NCI-H524 (cell line): Measurements from ENCODE around the gene APOA1.

Source experiments
- DNase-seq, 2 experiments: peaks; one replicate each; lab custom pipeline; 2025; lab: John Stamatoyannopoulos, UW

APOA1 gene

DNA sequence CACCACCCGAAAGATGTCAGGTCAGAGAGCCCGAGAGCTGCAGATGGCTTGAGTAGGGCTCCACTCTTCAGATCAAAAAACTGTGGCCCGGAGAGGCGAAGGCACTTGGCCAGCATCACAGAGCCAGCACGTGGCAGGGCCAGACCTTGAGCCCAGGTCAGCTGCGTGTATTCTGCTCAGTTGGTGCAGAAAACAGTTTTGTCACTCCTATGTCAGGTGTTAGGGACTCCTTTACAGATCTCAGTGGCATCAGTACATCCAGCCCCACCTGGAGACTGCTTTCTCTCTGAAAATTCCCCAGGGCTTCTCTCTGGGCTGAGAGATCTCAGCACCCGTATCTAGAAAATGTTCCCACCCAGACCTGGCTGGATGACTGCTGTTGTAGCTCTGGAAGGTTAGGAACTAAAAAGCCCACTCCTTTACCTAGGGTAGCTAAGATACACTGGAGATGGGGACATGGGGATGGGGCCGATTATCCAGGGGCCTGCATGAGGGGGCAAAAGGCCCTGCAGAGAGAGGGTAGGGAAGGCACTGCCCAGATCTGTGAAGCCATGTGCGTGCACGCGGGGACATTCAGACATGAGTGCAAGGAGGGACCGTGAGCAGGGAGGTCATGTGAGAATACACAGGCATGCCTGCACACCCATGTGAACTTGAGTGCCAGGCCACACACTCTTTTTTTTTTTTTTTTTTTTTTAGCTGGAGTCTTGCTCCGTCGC, 3.4 kb downstream of the APOA1 start:
- DNase-seq, result no peak

DNA sequence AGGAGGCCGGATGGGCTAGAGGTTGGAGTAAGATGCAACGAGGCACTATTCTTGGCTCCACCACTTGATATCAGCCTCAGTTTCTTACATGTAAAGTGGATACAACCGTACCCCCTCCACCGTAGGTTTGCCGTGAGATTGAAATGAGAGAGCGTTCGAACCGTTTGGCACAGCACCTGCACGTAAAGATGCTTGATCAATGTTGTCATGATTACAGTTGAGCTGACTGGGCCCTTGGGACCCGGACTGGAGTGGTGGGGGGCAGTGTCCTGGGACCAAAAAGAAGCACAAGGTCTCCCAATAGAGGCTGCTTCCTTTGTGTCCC, 4.0 kb downstream of the APOA1 start:
- no peak for DNase-seq

DNA sequence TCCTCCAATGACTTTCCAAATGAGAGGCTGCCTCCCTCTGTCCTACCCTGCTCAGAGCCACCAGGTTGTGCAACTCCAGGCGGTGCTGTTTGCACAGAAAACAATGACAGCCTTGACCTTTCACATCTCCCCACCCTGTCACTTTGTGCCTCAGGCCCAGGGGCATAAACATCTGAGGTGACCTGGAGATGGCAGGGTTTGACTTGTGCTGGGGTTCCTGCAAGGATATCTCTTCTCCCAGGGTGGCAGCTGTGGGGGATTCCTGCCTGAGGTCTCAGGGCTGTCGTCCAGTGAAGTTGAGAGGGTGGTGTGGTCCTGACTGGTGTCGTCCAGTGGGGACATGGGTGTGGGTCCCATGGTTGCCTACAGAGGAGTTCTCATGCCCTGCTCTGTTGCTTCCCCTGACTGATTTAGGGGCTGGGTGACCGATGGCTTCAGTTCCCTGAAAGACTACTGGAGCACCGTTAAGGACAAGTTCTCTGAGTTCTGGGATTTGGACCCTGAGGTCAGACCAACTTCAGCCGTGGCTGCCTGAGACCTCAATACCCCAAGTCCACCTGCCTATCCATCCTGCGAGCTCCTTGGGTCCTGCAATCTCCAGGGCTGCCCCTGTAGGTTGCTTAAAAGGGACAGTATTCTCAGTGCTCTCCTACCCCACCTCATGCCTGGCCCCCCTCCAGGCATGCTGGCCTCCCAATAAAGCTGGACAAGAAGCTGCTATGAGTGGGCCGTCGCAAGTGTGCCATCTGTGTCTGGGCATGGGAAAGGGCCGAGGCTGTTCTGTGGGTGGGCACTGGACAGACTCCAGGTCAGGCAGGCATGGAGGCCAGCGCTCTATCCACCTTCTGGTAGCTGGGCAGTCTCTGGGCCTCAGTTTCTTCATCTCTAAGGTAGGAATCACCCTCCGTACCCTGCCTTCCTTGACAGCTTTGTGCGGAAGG, 4.8 kb downstream of the APOA1 start:
- DNase-seq, result no peak

DNA sequence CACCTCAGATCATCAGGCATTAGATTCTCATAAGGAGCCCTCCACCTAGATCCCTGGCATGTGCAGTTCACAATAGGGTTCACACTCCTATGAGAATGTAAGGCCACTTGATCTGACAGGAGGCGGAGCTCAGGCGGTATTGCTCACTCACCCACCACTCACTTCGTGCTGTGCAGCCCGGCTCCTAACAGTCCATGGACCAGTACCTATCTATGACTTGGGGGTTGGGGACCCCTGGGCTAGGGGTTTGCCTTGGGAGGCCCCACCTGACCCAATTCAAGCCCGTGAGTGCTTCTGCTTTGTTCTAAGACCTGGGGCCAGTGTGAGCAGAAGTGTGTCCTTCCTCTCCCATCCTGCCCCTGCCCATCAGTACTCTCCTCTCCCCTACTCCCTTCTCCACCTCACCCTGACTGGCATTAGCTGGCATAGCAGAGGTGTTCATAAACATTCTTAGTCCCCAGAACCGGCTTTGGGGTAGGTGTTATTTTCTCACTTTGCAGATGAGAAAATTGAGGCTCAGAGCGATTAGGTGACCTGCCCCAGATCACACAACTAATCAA, 5.6 kb downstream of the APOA1 start:
- no peak for DNase-seq

DNA sequence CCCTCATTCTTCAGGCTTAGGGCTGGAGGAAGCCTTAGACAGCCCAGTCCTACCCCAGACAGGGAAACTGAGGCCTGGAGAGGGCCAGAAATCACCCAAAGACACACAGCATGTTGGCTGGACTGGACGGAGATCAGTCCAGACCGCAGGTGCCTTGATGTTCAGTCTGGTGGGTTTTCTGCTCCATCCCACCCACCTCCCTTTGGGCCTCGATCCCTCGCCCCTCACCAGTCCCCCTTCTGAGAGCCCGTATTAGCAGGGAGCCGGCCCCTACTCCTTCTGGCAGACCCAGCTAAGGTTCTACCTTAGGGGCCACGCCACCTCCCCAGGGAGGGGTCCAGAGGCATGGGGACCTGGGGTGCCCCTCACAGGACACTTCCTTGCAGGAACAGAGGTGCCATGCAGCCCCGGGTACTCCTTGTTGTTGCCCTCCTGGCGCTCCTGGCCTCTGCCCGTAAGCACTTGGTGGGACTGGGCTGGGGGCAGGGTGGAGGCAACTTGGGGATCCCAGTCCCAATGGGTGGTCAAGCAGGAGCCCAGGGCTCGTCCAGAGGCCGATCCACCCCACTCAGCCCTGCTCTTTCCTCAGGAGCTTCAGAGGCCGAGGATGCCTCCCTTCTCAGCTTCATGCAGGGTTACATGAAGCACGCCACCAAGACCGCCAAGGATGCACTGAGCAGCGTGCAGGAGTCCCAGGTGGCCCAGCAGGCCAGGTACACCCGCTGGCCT, 7.1 kb downstream of the APOA1 start:
- DNase-seq, result no peak

DNA sequence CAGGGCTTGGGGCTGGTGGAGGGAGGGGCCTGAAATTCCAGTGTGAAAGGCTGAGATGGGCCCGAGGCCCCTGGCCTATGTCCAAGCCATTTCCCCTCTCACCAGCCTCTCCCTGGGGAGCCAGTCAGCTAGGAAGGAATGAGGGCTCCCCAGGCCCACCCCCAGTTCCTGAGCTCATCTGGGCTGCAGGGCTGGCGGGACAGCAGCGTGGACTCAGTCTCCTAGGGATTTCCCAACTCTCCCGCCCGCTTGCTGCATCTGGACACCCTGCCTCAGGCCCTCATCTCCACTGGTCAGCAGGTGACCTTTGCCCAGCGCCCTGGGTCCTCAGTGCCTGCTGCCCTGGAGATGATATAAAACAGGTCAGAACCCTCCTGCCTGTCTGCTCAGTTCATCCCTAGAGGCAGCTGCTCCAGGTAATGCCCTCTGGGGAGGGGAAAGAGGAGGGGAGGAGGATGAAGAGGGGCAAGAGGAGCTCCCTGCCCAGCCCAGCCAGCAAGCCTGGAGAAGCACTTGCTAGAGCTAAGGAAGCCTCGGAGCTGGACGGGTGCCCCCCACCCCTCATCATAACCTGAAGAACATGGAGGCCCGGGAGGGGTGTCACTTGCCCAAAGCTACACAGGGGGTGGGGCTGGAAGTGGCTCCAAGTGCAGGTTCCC, 7.8 kb downstream of the APOA1 start, which contains the start of gene APOC3:
Gene APOC3 (plus strand): TSS at position 383 of the 659 bp plus-strand sequence. CDS start 676 bp downstream, outside the sequence.
- DNase-seq, result no peak

DNA sequence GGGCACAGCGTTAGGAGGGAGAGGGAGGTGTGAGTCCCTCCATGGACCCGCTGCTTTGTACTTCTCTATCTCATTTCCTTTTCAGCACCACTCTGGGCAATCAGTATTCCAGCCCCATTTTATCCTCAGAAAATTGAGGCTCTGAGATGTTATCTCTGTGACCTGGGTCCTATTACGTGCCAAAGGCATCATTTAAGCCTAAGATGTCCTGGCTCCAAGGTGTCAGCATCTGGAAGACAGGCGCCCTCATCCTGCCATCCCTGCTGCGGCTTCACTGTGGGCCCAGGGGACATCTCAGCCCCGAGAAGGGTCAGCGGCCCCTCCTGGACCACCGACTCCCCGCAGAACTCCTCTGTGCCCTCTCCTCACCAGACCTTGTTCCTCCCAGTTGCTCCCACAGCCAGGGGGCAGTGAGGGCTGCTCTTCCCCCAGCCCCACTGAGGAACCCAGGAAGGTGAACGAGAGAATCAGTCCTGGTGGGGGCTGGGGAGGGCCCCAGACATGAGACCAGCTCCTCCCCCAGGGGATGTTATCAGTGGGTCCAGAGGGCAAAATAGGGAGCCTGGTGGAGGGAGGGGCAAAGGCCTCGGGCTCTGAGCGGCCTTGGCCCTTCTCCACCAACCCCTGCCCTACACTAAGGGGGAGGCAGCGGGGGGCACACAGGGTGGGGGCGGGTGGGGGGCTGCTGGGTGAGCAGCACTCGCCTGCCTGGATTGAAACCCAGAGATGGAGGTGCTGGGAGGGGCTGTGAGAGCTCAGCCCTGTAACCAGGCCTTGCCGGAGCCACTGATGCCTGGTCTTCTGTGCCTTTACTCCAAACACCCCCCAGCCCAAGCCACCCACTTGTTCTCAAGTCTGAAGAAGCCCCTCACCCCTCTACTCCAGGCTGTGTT, 8.5 kb downstream of the APOA1 start:
- DNase-seq, result no peak

DNA sequence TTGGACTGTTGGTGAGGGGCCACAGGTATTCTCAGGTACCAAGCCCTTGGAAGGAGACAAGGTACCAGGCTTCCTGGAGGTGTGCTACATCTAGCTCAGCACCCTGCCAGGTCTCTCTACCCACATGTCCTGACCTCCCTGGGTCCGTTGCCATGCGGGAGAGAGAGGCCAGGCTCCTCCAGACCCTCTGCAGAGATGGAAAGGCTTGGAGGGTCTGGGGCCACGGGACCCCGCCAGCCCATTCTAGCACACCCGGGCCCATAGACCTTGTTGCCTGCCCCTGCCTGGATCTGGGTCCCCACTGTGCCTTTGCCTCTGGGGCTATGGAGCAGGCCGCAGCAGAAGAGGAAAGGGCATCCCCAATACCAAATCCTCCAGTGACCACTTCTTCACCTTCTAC, 10.0 kb downstream of the APOA1 start:
- no peak for DNase-seq

DNA sequence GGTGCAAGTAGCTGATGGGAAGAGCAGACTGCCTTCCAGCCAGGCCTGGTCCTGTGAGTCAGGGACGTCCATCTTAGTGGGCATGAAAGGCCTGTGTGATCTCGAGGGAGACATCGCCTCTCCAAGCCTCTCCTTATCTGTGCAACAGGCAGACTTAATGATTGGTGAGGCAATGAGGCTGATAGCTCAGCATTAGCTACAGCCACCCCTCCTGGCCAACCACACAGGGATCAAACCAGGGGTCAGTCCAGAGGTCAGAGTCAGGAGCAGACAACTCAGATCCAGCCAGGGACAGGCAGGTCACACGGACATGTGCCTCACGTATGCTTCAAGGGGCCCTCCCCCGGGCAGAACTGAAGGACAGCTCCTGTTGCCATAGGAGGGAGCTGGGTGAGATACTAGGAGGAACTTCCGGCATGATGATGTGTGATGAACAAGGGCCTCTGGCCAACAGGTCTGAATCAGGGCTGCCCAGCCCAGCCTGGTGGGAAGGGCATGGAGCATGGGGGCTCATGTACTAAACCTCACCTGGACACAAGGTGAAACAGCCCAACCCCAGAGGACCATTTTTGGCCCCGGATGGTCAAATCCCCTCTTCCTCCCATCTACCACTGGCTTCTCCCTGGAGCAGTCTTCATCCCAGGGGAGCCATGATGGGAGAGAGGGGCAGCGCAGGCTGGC, 10.5 kb downstream of the APOA1 start:
- DNase-seq, result no peak

DNA sequence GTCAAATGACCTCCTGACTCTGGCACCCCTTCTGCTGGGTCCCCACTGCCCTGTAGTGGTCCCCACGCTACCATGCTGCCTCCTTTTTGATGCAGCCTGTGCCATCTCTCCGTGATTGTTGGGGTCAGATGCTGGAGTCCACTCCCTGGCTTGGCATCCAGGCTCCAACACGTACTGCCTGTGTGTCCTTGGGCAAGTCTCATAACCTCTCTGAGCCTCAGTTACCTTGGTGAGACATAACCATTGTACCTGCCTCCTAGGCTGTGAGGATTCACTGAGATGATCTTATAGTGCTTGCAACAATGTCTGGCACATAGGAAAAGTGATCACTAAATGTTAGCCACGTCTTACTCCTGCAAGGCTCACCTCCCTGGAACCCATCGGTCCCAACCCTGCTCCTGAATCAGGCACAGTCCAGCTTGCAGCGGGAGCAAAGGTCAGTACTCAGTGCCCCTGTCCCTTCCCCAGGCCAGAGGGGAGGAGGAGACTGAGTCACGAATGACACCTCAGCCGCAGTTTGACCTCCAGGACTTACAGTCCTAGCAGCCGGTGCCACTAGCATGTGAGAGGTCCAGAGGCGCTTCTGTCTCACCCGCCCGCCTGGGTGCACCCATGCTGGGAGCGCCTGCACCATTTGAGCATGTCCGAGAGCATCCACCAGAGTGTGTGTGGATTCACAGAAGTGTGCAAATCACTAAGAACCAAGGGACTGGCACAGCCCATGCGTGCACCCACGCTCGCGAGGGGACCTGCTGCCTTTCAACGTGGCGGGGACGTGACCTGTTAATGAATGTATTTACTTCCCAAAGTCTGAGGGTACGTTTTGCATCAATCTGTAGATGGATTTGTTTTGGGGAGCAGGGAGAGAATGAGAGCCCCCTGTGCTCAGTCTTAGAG, 11.3 kb downstream of the APOA1 start:
- no peak for DNase-seq

DNA sequence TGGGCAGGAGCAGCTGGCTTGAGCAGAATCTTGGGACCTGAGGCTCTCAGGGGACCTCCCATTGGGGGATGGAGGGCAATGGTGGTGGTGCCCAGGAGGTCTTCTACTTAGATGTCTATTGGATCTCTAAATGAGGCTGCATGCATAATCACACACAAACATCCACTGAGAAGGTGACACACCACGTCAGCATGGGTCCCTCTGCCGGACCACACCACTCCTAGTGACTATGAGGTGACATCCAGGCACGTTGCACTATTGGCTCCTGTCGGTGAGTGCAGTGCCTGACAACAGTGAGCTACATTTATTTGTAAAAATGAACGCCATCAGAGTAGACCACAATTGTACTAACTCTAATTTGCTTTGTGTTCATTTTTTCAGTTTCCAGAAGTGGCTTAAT, 12.0 kb downstream of the APOA1 start:
- DNase-seq, result no peak

DNA sequence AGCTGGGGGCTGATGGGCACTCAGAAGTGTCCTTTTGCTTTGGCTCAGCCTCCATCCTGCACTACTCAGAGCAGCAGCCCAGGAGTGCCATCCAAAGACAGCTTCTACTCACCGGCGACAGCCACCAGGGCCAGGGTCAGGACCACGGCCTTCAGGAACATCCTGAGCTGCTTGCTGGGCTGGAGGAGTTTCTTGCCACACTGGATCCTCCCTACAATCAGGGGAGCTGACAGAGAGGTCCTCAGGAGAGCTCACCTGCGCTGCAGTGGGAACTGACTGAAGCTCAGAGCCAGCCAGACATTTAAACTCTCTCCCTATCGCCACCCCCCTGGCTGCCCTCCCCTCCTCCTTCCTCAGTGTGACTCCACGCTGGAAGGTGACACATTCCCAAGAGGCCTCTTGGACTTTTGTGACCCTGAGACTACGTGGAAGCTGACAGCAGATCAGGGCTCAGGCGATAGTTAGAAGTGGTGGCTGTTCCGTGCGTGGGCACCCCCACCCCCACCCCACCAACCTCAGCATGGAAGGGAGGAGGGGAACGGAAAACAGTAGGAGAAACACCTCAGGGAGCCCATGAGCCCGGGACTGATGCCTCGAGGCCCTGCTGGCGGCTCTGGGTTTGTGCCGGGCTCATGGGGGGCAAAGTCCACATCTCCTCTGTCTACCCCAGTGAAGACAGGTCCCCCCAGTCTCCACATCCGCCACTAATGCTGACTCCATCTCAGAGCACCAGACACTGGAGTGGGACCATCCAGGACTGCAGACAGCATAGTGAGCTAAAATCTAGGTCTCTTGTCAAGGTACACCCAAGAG, 14.2 kb downstream of the APOA1 start, which contains the start of gene APOA4:
Gene APOA4 (minus strand): TSS at position 274 of the 813 bp plus-strand sequence. CDS start 113 bp downstream, at position 161.
- DNase-seq, result no peak

DNA sequence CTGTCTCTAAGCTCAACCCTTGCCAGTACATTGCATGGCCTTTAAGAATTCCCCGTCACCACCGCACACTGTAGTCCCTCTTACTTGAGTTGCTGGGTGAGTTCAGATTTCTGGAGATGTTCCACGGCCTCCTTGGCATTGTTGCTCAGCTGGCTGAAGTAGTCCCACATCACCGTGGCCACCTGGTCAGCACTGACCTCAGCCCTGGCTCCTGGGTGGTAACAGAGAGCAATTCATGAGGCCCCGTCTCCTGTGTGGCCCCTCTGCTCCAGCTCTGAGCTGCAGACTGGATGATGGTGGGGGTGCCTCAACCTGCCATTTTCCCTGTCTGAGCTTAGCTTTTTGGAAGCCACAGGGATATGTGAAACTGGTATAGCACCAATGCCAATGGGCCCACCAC, 14.8 kb downstream of the APOA1 start:
- DNase-seq, result no peak

DNA sequence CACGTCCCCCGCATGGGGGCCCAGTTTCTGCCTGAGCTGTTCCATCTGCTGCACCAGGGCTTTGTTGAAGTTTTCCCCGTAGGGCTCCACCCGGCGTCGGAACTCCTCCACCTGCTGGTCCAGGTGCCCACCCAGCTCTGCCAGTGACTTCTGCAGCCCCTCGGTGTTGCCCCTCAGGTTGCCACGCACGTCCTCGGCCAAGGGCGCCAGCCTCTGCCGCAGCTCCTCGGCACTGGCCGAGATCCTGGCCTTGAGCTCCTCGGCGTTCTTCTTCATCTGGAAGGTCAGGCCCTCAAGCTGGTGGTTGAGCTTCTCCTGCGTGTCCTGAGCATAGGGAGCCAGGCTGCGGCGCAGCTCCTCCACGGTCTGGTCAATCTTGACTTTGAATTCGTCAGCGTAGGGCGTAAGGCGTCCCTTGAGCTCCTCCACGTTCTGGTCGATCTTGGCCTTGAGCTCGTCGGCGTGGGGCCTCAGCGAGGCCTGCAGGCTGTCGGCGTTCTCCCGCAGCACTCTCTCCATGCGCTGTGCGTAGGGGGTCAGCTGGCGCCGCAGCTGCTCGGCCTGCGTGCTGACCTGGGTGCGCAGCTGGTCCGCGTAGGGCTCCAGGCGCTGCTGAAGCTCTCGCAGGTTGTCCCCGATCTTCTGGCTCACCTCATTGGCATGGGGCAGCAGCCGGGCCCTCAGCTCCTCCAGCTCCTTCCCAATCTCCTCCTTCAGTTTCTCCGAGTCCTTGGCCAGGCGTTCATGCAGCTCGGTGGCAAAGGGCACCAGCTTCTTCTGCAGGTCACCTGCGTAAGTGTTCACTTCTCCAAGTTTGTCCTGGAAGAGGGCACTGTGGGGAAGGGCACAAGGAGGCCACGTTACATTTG, 16.1 kb downstream of the APOA1 start:
- no peak for DNase-seq

DNA sequence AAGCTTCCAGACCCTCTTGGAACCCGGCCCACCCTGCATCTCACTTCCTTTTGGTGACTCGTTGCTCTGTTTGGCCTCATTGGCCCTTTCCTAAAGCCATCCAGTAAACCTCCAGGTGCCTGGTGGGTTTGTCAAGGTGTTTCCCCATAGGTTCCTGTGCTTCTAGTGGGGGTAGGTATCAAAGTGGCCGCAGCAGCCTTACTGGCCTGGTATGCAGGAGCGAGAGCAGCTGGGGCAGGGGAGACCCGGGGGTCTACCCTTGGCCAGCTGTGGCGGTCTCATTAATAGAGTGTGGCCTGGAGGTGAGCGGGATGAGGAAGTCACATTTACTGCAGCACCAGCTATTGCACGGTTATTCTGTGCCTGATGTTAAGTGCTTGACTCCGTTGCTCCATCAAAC, 18.4 kb downstream of the APOA1 start:
- no peak for DNase-seq

DNA sequence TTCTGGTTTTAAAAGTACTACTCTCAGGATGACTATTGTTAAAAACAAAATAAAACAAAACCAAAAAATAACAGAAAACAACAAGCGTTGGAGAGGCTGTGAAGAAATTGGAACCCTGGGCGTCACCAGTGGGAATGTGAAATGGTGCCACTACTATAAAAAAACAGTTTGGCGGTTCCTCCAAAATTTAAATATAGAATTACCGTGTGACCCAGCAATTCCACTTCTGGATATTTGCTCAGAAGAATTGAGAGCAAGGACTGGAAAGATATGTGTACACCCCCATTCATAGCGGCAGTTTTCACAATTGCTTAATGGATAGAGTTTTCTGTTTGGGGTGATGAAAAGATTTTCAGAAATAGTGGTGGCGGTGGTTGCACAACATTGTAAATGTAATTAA, 22.9 kb downstream of the APOA1 start:
- no peak for DNase-seq
